ENCODE data around the gene RTN1. TPM values are rescaled to one million over a fixed set of nuclear protein-coding genes. Genes with fewer than 3 reads are reported as not detected.
A peak's percentile ranks its signal among the peaks of the same experiment; 100 is the strongest.

The RTN1 gene
- total RNA-seq, 2 donors from 2014 or later, result not detected

DNA sequence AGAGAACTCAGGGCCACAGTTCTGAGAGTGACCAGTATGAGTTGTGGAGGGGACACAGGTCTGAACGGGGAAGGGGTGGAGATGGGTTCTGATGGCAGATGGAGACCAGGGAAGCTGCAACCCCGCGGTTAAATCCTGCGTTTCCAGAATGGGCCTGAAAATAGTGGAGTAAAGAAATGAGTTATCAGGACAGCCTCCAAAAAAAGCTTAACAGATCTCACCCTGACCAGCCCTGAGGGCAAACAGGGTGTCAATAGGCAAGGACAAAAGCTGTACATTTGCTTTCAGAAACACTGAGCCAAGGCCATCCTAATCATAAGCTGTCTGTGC is 555 bp upstream of the RTN1 start:
- no peak for DNase-seq (ENCODE audit: low spot score)
- Mint-ChIP-seq H3K27ac (no peak overlapping the region), H3K4me1 (ENCODE audit: low read depth in 2 of 2) (peaks cover 0 to 3% of the 10 kb centered on the region in 2 donors), H3K36me3 (no peaks in the 10 kb centered on the region), H3K9me3 (peaks cover 4% of the 10 kb centered on the region), H3K4me3 (peak overlapping the region; percentile 85), H3K27me3 (peaks cover 32 to 42% of the 10 kb centered on the region in 2 donors)
- ATAC-seq, result no peak

DNA sequence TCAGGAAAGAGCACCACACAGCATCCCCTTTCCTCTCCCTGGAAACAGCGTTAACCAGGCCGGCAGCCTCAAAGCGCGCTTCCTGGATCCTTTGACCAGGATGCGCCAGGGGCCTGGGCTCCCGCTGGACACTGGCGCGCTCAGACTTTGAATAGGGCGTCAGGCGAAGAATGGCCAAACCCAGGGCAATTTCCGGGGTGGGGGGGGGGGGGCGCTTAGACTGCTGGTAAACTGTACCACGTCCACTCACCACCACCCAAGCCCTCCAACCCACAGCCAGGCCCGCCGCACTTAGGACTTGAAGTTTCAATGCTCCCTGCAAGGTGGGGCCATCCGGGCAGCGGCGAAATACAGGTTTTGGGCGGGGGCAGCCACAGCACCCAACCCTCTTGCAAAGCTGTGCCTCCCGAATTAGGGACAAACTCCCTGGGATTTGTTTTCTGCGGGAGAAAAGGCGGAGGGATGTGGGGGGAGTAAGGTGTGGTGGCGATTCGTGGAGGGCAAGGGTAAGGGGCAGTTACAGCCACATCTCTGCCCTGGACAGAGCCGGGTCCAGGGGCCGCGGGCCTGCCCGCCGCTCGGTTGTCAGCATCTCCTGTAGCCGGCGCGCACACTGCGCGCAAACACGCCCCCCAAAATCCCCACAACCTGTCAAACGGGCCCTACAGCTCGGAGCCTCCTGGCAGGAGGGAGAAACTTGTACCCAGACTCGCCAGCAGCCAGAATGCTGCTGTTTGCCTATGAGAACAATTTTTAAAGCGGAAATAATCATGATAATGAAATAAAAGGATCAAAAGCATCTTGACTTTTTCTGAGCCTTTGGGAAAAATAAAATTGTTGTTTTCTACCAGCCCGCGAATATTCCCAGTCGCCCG is 958 bp downstream of the RTN1 start:
- Mint-ChIP-seq H3K9me3 (no peaks in the 10 kb centered on the region), H3K4me3 (no peak overlapping the region), H3K27me3 (peaks cover 27 to 42% of the 10 kb centered on the region in 2 donors), H3K36me3 (no peaks in the 10 kb centered on the region), H3K4me1 (ENCODE audit: low read depth in 2 of 2) (peaks cover 0 to 3% of the 10 kb centered on the region in 2 donors), H3K27ac (no peak overlapping the region)
- ATAC-seq (peak in 1 of 2 donors; percentile 40), DNase-seq (ENCODE audit: low spot score) (no peak)

DNA sequence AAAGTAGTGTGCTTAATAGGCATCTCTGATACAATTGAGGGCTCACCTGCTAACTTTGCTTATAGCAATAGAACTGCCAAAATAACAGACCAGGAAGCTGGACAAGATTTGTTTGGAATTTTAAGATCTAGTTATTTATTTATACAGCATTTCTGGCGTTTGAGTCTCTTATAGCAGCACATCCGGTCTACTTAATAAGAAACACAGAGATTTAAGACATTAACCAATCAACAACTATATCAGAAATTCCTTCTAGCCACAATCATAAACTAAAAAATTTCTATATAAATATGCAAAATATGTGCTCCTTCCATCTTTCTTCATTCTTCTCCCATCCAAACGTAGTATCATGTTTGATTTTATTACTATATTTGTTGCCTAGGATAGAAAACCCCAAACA is 2.6 kb downstream of the RTN1 start:
- ATAC-seq (no peak), DNase-seq (ENCODE audit: low spot score) (no peak)
- Mint-ChIP-seq H3K27ac (no peak overlapping the region), H3K27me3 (peaks cover 20 to 30% of the 10 kb centered on the region in 2 donors), H3K4me3 (no peak overlapping the region), H3K9me3 (no peaks in the 10 kb centered on the region), H3K36me3 (no peaks in the 10 kb centered on the region), H3K4me1 (ENCODE audit: low read depth in 2 of 2) (peaks cover 0 to 3% of the 10 kb centered on the region in 2 donors)

DNA sequence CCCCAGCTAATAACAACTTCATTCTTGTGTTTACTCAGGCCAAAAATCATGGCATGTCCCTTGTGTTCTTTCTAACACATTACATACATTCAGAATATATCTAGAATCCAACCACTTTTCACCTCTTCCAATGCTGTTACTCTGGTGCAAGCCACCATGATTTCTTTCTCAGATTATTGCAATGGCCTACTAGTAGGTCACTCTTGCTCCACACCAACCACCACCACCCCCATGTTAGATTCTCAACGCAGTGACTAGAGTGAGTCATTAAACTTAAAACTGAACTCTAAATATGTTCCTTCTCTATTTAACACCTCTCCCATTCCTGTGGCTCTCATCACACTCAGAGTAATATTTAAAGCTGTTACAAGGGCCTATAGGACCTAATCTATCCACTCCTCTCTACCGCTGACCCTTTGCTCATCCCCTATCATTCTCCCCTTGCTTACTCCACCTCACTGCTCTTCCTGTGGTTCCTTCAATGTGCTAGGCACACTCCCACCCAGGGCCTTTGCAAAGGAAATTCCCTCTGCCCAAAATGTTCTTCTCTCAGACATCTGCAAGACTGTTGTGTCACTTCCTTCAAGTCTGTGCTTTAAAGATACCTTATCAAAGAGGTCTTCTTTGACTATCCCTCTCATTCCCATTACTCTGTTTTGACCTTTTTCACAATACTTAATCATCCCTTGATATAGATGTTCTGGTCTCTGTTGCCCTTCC is 6.6 kb downstream of the RTN1 start:
- H3K36me3 Mint-ChIP-seq, result no peaks in the 10 kb centered on the region
- H3K9me3 Mint-ChIP-seq, result peaks cover 3% of the 10 kb centered on the region
- H3K4me3 Mint-ChIP-seq, result no peak overlapping the region
- no peak overlapping the region for H3K27ac Mint-ChIP-seq
- ATAC-seq (no peak), DNase-seq (ENCODE audit: low spot score) (no peak)
- H3K4me1 Mint-ChIP-seq (ENCODE audit: low read depth in 2 of 2), result no peaks in the 10 kb centered on the region
- peaks cover 4 to 6% of the 10 kb centered on the region in 2 donors for H3K27me3 Mint-ChIP-seq

DNA sequence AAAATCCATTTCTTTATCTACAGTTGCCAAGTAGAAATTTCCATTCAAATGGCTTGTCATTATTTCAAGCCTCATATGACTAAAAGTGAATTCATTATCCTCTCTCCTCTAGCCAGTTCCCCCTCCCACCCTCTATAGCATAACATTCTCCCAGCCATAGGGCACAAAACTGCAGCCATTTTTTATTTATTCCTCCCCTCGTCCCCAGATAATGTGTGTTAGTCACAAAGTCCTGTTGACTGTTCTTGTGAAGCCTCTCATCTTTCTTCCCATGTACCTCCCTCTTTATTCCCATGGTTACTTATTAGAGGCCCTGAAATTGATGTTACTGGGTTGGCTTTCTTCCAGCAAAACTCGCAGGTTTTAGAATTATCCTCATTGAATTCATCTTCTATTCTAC is 13.2 kb downstream of the RTN1 start:
- no peak overlapping the region for H3K4me3 Mint-ChIP-seq
- DNase-seq (ENCODE audit: low spot score), result no peak
- H3K4me1 Mint-ChIP-seq (ENCODE audit: low read depth in 2 of 2), result no peaks in the 10 kb centered on the region
- H3K9me3 Mint-ChIP-seq, result peaks cover 13% of the 10 kb centered on the region
- ATAC-seq, result no peak
- peaks cover 8 to 22% of the 10 kb centered on the region in 2 donors for H3K27me3 Mint-ChIP-seq
- H3K36me3 Mint-ChIP-seq, result no peaks in the 10 kb centered on the region
- no peak overlapping the region for H3K27ac Mint-ChIP-seq

DNA sequence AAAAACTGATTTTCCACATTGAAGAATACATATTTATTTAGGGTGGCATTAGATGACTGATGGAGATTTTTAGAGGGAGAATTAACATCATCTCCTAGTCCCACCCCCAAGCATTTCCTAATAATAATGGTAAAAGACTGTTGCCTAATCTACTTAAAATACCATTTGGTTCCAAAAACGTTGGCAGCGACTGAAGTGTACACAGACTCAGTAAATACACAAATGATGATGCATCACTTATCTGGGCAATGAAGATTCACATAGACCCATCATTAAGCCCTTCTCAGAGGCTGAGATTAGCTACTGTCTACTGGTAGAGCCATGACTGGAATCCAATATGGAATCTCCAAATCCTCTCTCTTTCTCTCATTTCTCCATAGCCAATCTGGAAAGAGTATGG is 18.2 kb downstream of the RTN1 start:
- no peak for DNase-seq (ENCODE audit: low spot score)
- Mint-ChIP-seq H3K9me3 (peaks cover 5% of the 10 kb centered on the region), H3K27ac (no peak overlapping the region), H3K27me3 (peaks cover 10 to 23% of the 10 kb centered on the region in 2 donors), H3K4me3 (no peak overlapping the region), H3K4me1 (ENCODE audit: low read depth in 2 of 2) (no peaks in the 10 kb centered on the region), H3K36me3 (no peaks in the 10 kb centered on the region)
- no peak for ATAC-seq

DNA sequence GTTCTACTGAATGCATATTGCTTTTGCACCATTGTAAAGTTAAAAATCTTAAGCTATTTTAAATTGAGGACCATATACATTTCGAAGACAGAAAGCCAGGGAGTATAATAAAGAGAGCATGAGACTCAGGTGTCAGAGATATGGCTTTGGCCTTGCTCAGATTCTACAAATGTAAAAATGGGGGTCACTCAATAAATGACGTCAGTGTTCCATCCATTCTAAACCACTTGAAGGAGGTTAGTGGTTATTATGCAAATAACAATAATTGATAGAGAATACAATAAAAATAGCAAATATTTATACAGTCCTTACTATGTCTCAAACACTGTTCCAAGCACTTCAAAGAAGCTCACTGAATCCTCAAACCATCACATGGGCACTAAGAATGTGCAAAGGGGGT is 20.1 kb downstream of the RTN1 start:
- DNase-seq (ENCODE audit: low spot score) (no peak), ATAC-seq (no peak)
- H3K36me3 Mint-ChIP-seq, result no peaks in the 10 kb centered on the region
- H3K4me1 Mint-ChIP-seq (ENCODE audit: low read depth in 2 of 2), result no peaks in the 10 kb centered on the region
- H3K4me3 Mint-ChIP-seq, result no peak overlapping the region
- peaks cover 5 to 25% of the 10 kb centered on the region in 2 donors for H3K27me3 Mint-ChIP-seq
- H3K9me3 Mint-ChIP-seq, result no peaks in the 10 kb centered on the region
- no peak overlapping the region for H3K27ac Mint-ChIP-seq

DNA sequence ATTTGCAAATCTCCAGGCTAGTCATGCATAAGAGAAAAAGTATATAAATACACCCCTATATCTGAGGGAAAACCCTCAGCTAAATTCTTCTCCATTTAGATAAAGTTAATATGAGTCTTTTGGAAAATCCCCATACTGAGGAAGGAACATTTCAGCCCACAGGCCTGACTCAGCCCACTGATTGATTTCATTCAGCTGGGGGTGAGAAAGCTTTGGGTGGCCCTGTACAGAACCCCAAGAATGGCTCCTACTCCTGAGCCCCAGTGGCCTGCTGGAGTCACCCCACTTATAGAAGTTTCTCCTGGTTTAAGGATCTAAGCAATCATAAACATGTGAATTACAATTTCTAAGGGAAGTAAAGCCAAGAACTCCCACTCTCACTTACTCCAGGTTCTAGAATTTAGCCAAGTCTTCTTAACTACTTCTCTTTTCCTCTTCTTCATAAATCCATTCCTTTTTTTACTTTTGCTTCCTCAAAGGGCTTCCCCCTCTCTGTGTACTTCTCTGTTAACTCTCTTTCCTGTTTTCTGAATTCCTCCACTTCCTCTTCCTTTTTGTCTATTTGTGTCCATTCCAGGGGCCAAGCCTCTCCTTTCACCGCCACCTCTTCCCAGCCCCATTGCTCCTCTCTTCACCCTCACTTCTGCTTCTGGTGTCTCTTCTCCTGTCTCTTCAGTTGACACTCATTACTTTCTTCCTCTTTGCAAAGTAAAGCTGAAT is 21.0 kb downstream of the RTN1 start:
- no peaks in the 10 kb centered on the region for H3K9me3 Mint-ChIP-seq
- no peak overlapping the region for H3K4me3 Mint-ChIP-seq
- H3K27me3 Mint-ChIP-seq, result peaks cover 7 to 28% of the 10 kb centered on the region in 2 donors
- no peaks in the 10 kb centered on the region for H3K4me1 Mint-ChIP-seq (ENCODE audit: low read depth in 2 of 2)
- no peak for ATAC-seq
- H3K36me3 Mint-ChIP-seq, result no peaks in the 10 kb centered on the region
- no peak for DNase-seq (ENCODE audit: low spot score)
- H3K27ac Mint-ChIP-seq, result no peak overlapping the region

DNA sequence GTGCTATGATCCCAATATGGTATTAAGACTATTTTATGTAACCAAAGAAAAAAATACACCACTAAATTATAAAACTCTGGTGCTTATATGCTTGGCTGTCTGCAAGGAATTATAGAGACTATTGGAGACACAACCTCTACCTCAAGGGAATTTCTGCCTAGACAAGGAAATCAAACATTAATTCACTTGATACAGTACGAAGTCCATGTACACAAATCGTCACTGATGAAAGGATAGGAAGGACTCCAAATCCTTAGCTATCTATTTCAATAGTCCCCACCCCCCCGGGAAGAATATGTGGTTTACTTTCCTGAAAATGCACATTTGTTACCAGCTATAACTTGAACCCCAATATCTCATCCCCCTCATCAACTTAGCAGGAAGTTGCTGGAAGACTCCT is 21.9 kb downstream of the RTN1 start:
- H3K4me3 Mint-ChIP-seq, result no peak overlapping the region
- no peaks in the 10 kb centered on the region for H3K4me1 Mint-ChIP-seq (ENCODE audit: low read depth in 2 of 2)

DNA sequence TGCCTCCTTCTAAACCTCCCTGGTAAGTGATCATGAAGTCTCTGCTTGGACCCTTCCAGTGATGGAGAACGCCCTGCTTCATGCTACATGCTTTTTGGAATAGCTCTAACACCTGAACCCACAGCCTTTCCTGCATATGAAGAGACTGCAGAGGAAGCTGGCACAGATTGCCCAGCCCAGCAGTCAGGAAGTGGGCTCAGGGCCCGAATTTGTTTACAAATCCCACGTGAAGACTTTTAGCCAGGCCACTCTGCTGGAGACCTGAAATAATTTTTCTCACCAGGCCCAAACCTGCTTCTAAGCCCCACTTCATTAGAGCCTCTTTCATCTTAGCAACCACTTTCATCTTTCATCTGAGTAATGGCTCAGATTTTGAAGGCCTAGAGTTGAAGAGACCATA is 22.9 kb downstream of the RTN1 start:
- H3K4me1 Mint-ChIP-seq (ENCODE audit: low read depth in 2 of 2), result no peaks in the 10 kb centered on the region
- H3K9me3 Mint-ChIP-seq, result no peaks in the 10 kb centered on the region
- no peak overlapping the region for H3K4me3 Mint-ChIP-seq
- peaks cover 10 to 28% of the 10 kb centered on the region in 2 donors for H3K27me3 Mint-ChIP-seq
- ATAC-seq, result no peak
- no peak for DNase-seq (ENCODE audit: low spot score)
- H3K27ac Mint-ChIP-seq, result no peak overlapping the region
- H3K36me3 Mint-ChIP-seq, result no peaks in the 10 kb centered on the region

More for the DNA sequence above, 21.9 kb downstream of the RTN1 start:
- Mint-ChIP-seq H3K27me3 (peaks cover 10 to 28% of the 10 kb centered on the region in 2 donors), H3K9me3 (no peaks in the 10 kb centered on the region), H3K36me3 (no peaks in the 10 kb centered on the region), H3K27ac (no peak overlapping the region)
- ATAC-seq (no peak), DNase-seq (ENCODE audit: low spot score) (no peak)

DNA sequence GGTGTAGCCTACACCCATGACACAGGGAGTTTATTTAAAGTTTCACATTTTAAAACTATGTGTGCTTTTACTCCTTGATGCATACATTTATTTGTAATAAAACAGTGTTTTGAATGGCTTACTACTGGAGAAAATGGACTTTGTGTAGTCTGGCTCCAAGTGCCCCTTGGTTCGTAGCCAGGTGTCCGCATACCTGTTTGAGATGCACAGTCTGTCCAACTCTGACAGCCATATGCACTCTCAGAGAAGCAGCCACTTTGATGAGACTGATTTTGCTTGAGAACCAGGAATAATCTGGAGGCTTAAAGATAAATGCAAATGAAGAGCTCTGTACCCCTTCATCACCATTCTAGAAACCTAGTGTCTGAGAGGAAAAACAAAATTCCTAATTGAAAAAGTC is 24.0 kb downstream of the RTN1 start:
- Mint-ChIP-seq H3K4me1 (ENCODE audit: low read depth in 2 of 2) (no peaks in the 10 kb centered on the region), H3K4me3 (no peak overlapping the region), H3K27me3 (peaks cover 10 to 28% of the 10 kb centered on the region in 2 donors), H3K36me3 (no peaks in the 10 kb centered on the region), H3K9me3 (no peaks in the 10 kb centered on the region), H3K27ac (no peak overlapping the region)
- DNase-seq (ENCODE audit: low spot score) (no peak), ATAC-seq (no peak)

DNA sequence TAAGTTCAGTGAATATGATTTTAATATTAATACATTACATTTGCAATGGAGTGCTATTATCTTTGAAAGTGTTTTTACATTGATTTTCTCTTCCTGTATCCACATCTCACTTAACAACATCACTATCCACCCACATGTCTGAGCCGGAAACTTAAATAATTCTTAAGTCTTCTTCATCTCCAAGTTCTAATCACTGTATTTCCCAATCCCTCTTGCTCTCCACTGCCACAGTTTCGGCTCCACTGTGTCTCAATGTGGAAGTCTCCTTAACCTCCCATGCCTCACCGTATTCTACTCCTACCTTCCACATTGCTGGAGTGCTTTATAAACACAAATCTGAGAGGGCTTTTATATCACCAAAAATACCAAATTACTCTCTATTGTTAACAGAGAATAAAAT is 25.3 kb downstream of the RTN1 start:
- no peak for DNase-seq (ENCODE audit: low spot score)
- peaks cover 10 to 27% of the 10 kb centered on the region in 2 donors for H3K27me3 Mint-ChIP-seq
- no peak for ATAC-seq

DNA sequence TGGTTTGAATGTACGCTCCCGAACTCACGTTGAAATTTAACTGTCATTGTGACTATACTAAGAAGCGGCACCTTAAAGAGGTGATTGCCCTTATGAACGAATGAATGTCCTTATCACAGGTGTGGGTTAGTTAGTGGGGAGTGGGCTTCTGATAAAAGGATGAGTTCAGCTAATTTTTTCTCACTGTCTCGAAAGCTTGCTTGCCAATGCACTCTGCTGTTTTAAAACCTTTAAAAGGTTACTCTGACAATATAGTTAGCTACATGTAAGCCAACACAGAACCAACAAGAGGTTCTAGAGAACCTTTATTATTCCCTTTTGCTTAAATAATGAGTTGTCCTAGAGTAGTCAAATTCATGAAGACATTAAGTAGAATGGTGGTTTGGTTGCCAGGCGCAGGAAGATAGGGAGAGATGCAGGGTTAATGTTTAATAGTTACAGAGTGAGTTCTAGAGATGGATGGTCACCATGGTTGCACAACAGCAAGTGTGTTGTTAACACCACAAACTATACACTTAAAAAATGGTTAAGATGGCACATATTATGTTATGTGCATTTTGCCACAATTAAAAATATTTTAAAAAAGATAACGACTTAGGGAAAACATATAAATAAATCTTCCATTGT is 26.3 kb downstream of the RTN1 start:
- H3K27me3 Mint-ChIP-seq, result peaks cover 9 to 28% of the 10 kb centered on the region in 2 donors
- no peak for ATAC-seq
- no peaks in the 10 kb centered on the region for H3K4me1 Mint-ChIP-seq (ENCODE audit: low read depth in 2 of 2)
- no peak for DNase-seq (ENCODE audit: low spot score)
- H3K4me3 Mint-ChIP-seq, result no peak overlapping the region
- H3K36me3 Mint-ChIP-seq, result no peaks in the 10 kb centered on the region
- no peak overlapping the region for H3K27ac Mint-ChIP-seq
- no peaks in the 10 kb centered on the region for H3K9me3 Mint-ChIP-seq

More for the DNA sequence above, 25.3 kb downstream of the RTN1 start:
- H3K4me1 Mint-ChIP-seq (ENCODE audit: low read depth in 2 of 2), result no peaks in the 10 kb centered on the region
- H3K9me3 Mint-ChIP-seq, result no peaks in the 10 kb centered on the region
- H3K27ac Mint-ChIP-seq, result no peak overlapping the region
- H3K36me3 Mint-ChIP-seq, result no peaks in the 10 kb centered on the region
- H3K4me3 Mint-ChIP-seq, result no peak overlapping the region

Data from natural killer cell treated with Interleukin-12 subunit alpha and Interleukin-12 subunit beta and Interleukin-15 and Interleukin-18, amount 100 ng/mL, for 72 hours (primary cell).